Naive thymus-derived CD4-positive, alpha-beta T cell (primary cell): ENCODE data around the gene USP25. TPM values are rescaled to one million over a fixed set of nuclear protein-coding genes. Genes with fewer than 3 reads are reported as not detected.

Experiments used
- ATAC-seq: fragments of 150-1000 bp; cut with Tn5 transposase; 2 replicates; pipeline ENCODE4 v1.10.0; 2021; ENCODE audit warnings: mild to moderate bottlenecking, moderate library complexity
- CTCF ChIA-PET: fragments of 350-600 bp; sonication (Branson Sonifier 250); formaldehyde crosslinking; loops from one replicate; lab custom pipeline; 2021; ENCODE audit warnings: antibody characterized with exemption; lab: Charles Lee
- POLR2A ChIA-PET: fragments of 350-600 bp; sonication (Branson Sonifier 250); formaldehyde crosslinking; loops from one replicate; lab custom pipeline; 2021; ENCODE audit warnings: antibody characterized with exemption, inconsistent platforms; lab: Charles Lee
- DNase-seq, 9 donors: peaks; one replicate each; pipeline versions ENCODE4 v3.0.0 to v3.0.0-alpha.2; 2020 to 2022; ENCODE audit warnings: mixed read lengths in 1 of 9
- H3K27ac ChIP-seq: one replicate; pipeline ENCODE4 v1.7.0; 2013; ENCODE audit warnings: mild to moderate bottlenecking, low read depth, low read length, moderate library complexity
- H3K27me3 ChIP-seq, 2 donors: one replicate each; pipeline ENCODE4 v1.7.0; 2013; ENCODE audit warnings: low read length in 2 of 2, mild to moderate bottlenecking in 2 of 2, moderate library complexity in 2 of 2; ENCODE audit not compliant: control insufficient read depth in 2 of 2, insufficient read depth in 2 of 2
- H3K36me3 ChIP-seq, 3 experiments: 1 replicate in 2 of 3; 2 replicates in 1 of 3; pipeline ENCODE4 v1.7.0; 2013; ENCODE audit warnings: low read length in 3 of 3, mild to moderate bottlenecking in 3 of 3, moderate library complexity in 1 of 3; ENCODE audit not compliant: insufficient read depth in 3 of 3, control insufficient read depth in 2 of 3
- H3K4me1 ChIP-seq, 2 donors: one replicate each; pipeline ENCODE4 v1.7.0; 2013; ENCODE audit warnings: low read length in 2 of 2, mild to moderate bottlenecking in 2 of 2, moderate library complexity in 1 of 2; ENCODE audit not compliant: control insufficient read depth in 2 of 2, insufficient read depth in 2 of 2
- H3K4me3 ChIP-seq: 2 replicates; pipeline ENCODE4 v1.7.0; 2013; ENCODE audit warnings: mild to moderate bottlenecking, low read length
- H3K9me3 ChIP-seq, 3 experiments: 1 replicate in 2 of 3; 2 replicates in 1 of 3; pipeline ENCODE4 v1.7.0; 2013; ENCODE audit warnings: low read length in 3 of 3; ENCODE audit not compliant: control insufficient read depth in 2 of 3
- H3K27ac Mint-ChIP-seq, 9 donors: one replicate each; pipeline ENCODE4 v1.8.0; 2020 to 2022; ENCODE audit warnings: mixed read lengths in 9 of 9, mild to moderate bottlenecking in 8 of 9, moderate library complexity in 5 of 9, inconsistent platforms in 2 of 9
- H3K27me3 Mint-ChIP-seq, 5 donors: one replicate each; pipeline ENCODE4 v1.8.0; 2021 to 2022; ENCODE audit warnings: mixed read lengths in 5 of 5, mild to moderate bottlenecking in 1 of 5
- H3K36me3 Mint-ChIP-seq, 5 donors: one replicate each; pipeline ENCODE4 v1.8.0; 2020 to 2022; ENCODE audit warnings: mixed read lengths in 5 of 5, mild to moderate bottlenecking in 3 of 5, inconsistent platforms in 1 of 5
- H3K4me1 Mint-ChIP-seq, 7 donors: one replicate each; pipeline ENCODE4 v1.8.0; 2020 to 2022; ENCODE audit warnings: mixed read lengths in 7 of 7, mild to moderate bottlenecking in 3 of 7, inconsistent platforms in 1 of 7
- H3K4me3 Mint-ChIP-seq, 10 donors: one replicate each; pipeline ENCODE4 v1.8.0; 2020 to 2022; ENCODE audit warnings: mild to moderate bottlenecking in 10 of 10, mixed read lengths in 10 of 10, moderate library complexity in 6 of 10, inconsistent platforms in 2 of 10
- H3K9me3 Mint-ChIP-seq, 11 donors: one replicate each; pipeline ENCODE4 v1.8.0; 2020 to 2022; ENCODE audit warnings: mixed read lengths in 11 of 11, mild to moderate bottlenecking in 4 of 11, inconsistent platforms in 1 of 11, moderate library complexity in 1 of 11
- intact Hi-C, 2 donors: fragments of 100-400 bp; cut with micrococcal nuclease; formaldehyde crosslinking; loops; one replicate each; pipeline ENCODE4 v1.15.1; 2023
- polyA plus RNA-seq, 2 donors: library from polyadenylated mRNA; unstranded; fragments of 300-500 nt; fragmentation: Illumina TruSeq; gene quantifications; one replicate each; pipeline ENCODE4 v1.2.3, GENCODE V29; 2021
- total RNA-seq, 6 experiments: library from RNA in 5 of 6; stranded (reverse) in 5 of 6; gene quantifications; 1 replicate in 5 of 6; 2 replicates in 1 of 6; pipeline ENCODE4 v1.2.3 and lab custom pipeline; 2021 to 2026

USP25 gene
- total and polyA plus RNA-seq, 7 experiments from 2014 or later, result 9.6 to 67.4 (median 52.0) TPM

DNA sequence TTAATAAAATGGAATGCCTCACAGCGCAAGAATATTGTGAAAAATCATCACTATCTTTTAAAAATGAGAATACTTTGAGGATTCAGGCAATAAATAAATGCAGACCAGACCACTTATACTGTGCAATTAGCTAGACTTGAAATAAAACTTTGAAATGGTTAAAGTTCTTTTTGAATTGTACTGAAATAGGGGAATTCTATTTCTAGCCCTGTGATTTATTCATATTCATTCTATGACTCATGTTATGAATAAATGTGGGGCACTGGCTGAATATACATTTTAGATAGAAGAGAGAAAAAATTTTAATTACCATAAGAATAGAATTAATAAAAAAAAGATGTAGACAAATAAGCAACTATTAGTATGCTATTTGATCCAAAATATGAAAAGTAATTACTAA is 16.4 kb upstream of the USP25 start:
- intact Hi-C loops, result no loop called here
- no peaks in the 10 kb centered on the region for H3K4me1 Mint-ChIP-seq
- Histone ChIP-seq H3K4me1 (no peaks in the 10 kb centered on the region), H3K9me3 (no peaks in the 10 kb centered on the region), H3K27me3 (no peaks in the 10 kb centered on the region), H3K36me3 (no peaks in the 10 kb centered on the region), H3K4me3 (no peak overlapping the region), H3K27ac (no peak overlapping the region)
- no peak overlapping the region for H3K4me3 Mint-ChIP-seq
- peaks cover 0 to 2% (median 0%) of the 10 kb centered on the region in 11 donors for H3K9me3 Mint-ChIP-seq
- H3K36me3 Mint-ChIP-seq, result no peaks in the 10 kb centered on the region
- ATAC-seq, result no peak
- DNase-seq, result no peak
- CTCF ChIA-PET, result no interaction called here
- peaks cover 3 to 12% (median 6%) of the 10 kb centered on the region in 5 donors for H3K27me3 Mint-ChIP-seq
- POLR2A ChIA-PET, result no interaction called here
- H3K27ac Mint-ChIP-seq, result no peak overlapping the region

DNA sequence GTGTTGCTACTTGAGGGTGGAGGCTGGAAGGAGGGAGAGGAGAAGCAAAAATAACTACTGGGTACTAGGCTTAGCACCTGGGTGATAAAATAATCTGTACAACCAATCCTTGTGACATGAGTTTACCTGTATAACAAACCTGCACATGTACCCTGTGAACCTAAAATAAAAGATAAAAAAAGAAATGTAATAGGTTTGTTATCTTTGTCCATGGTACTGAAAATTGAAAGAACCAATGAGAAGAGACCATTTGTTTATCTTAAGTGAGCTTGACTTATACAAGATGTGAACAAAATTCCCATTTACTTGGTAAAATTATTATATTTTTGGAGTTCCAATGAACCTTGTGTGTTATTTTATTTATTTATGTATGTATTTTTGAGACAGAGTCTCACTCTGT is 11.1 kb upstream of the USP25 start:
- H3K36me3 ChIP-seq, result no peaks in the 10 kb centered on the region

DNA sequence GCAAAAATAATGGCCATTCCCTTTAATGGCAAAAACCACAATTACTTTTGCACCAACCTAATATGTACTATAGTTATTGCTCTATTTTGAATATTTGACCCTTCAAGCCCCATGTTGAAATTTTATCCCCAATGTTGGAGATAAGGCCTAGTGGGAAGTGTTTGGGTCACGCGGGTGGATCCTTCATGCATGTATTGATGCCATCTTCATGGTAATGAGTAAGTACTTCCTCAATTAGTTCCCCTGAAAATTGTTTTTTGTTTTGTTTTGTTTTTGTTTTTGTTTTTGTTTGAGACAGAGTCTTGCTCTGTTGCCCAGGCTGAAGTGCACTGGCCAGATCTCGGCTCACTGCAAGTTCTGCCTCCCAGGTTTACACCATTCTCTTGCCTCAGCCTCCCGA is 9.8 kb upstream of the USP25 start:
- Mint-ChIP-seq H3K4me1 (no peaks in the 10 kb centered on the region), H3K27me3 (peaks cover 0 to 9% (median 0%) of the 10 kb centered on the region in 5 donors), H3K4me3 (no peak overlapping the region), H3K27ac (no peak overlapping the region), H3K9me3 (peaks cover 0 to 16% (median 5%) of the 10 kb centered on the region in 11 donors), H3K36me3 (peaks cover 0 to 8% (median 0%) of the 10 kb centered on the region in 5 donors)
- no peaks in the 10 kb centered on the region for H3K27me3 ChIP-seq
- intact Hi-C loops, result no loop called here
- H3K4me3 ChIP-seq, result no peak overlapping the region
- ChIA-PET POLR2A (no interaction called here), CTCF (no interaction called here)
- DNase-seq (no peak), ATAC-seq (no peak)
- H3K27ac ChIP-seq, result no peak overlapping the region
- peaks cover 0 to 5% (median 0%) of the 10 kb centered on the region in 3 experiments for H3K9me3 ChIP-seq
- no peaks in the 10 kb centered on the region for H3K4me1 ChIP-seq
- no peaks in the 10 kb centered on the region for H3K36me3 ChIP-seq

More for the DNA sequence above, 11.1 kb upstream of the USP25 start:
- Histone ChIP-seq H3K4me3 (no peak overlapping the region), H3K4me1 (no peaks in the 10 kb centered on the region), H3K27ac (no peak overlapping the region), H3K27me3 (no peaks in the 10 kb centered on the region), H3K9me3 (peaks cover 0 to 5% (median 0%) of the 10 kb centered on the region in 3 experiments)
- ATAC-seq (no peak), DNase-seq (no peak)
- Mint-ChIP-seq H3K4me1 (no peaks in the 10 kb centered on the region), H3K36me3 (peaks cover 0 to 8% (median 0%) of the 10 kb centered on the region in 5 donors), H3K27ac (no peak overlapping the region), H3K27me3 (peaks cover 0 to 4% (median 0%) of the 10 kb centered on the region in 5 donors), H3K4me3 (no peak overlapping the region), H3K9me3 (peaks cover 0 to 16% (median 5%) of the 10 kb centered on the region in 11 donors)
- CTCF ChIA-PET, result interaction anchor here (0.7 kb wide), 1 partner anchor 136 kb away, joined by 3 read pairs; no protein-coding TSS in a partner anchor
- POLR2A ChIA-PET, result no interaction called here
- intact Hi-C loops, result no loop called here

- intact Hi-C loops, result no loop called here
- H3K4me1 Mint-ChIP-seq, result no peaks in the 10 kb centered on the region
- H3K36me3 ChIP-seq, result no peaks in the 10 kb centered on the region
- no peak overlapping the region for H3K4me3 ChIP-seq
- DNase-seq (no peak), ATAC-seq (no peak)
- H3K9me3 ChIP-seq, result peaks cover 0 to 5% (median 0%) of the 10 kb centered on the region in 3 experiments
- no peaks in the 10 kb centered on the region for H3K4me1 ChIP-seq
- H3K27ac Mint-ChIP-seq, result no peak overlapping the region
- no peak overlapping the region for H3K27ac ChIP-seq
- ChIA-PET CTCF (interaction anchor here (0.5 kb wide), 1 partner anchor 14 kb away, joined by 3 read pairs; no protein-coding TSS in a partner anchor), POLR2A (no interaction called here)
- no peaks in the 10 kb centered on the region for H3K27me3 ChIP-seq
- H3K36me3 Mint-ChIP-seq, result peaks cover 0 to 8% (median 0%) of the 10 kb centered on the region in 5 donors
- peaks cover 0 to 16% (median 5%) of the 10 kb centered on the region in 11 donors for H3K9me3 Mint-ChIP-seq
- peaks cover 0 to 25% (median 0%) of the 10 kb centered on the region in 5 donors for H3K27me3 Mint-ChIP-seq
- H3K4me3 Mint-ChIP-seq, result no peak overlapping the region
These were observed 7.0 kb upstream of the USP25 start for GRCh38 chr21:15722591-15723324.

DNA sequence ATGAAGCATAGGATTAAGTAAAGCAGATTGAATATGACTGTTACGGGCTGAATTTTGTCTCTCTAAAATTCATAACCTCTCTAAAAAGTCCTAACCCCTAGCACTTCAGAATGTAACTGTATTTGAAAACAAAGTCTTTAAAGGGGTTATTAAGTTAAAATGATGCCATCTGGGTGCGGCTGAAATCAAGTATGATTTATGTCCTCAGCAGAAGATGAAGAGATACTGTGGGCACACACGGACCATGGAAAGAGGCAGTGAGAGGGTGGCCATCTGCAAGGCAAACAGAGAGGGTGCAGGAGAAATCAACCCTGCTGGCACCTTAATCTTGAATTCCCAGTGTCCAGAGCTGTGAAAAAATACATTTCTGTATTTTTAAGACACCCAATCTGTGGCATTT is 3.8 kb upstream of the USP25 start:
- H3K4me1 Mint-ChIP-seq, result peaks cover 0 to 9% (median 5%) of the 10 kb centered on the region in 7 donors
- DNase-seq (no peak), ATAC-seq (no peak)
- intact Hi-C loops, result no loop called here
- peaks cover 0 to 8% (median 0%) of the 10 kb centered on the region in 5 donors for H3K36me3 Mint-ChIP-seq
- H3K9me3 Mint-ChIP-seq, result peaks cover 0 to 10% (median 5%) of the 10 kb centered on the region in 11 donors
- peaks cover 0 to 5% (median 0%) of the 10 kb centered on the region in 3 experiments for H3K9me3 ChIP-seq
- H3K27me3 ChIP-seq, result no peaks in the 10 kb centered on the region
- H3K27ac ChIP-seq, result no peak overlapping the region
- no peaks in the 10 kb centered on the region for H3K36me3 ChIP-seq
- H3K4me1 ChIP-seq, result no peaks in the 10 kb centered on the region
- H3K27ac Mint-ChIP-seq, result no peak overlapping the region
- no peak overlapping the region for H3K4me3 ChIP-seq
- no peak overlapping the region for H3K4me3 Mint-ChIP-seq
- peaks cover 0 to 39% (median 0%) of the 10 kb centered on the region in 5 donors for H3K27me3 Mint-ChIP-seq
- CTCF ChIA-PET, result no interaction called here
- POLR2A ChIA-PET, result no interaction called here

- peaks cover 0 to 3% (median 0%) of the 10 kb centered on the region in 5 donors for H3K36me3 Mint-ChIP-seq
- peaks cover 0 to 29% (median 19%) of the 10 kb centered on the region in 7 donors for H3K4me1 Mint-ChIP-seq
- no peak overlapping the region for H3K4me3 Mint-ChIP-seq
- ATAC-seq, result no peak
- Histone ChIP-seq H3K27me3 (no peaks in the 10 kb centered on the region), H3K9me3 (no peaks in the 10 kb centered on the region), H3K4me1 (peaks cover 9 to 12% of the 10 kb centered on the region in 2 donors), H3K27ac (no peak overlapping the region), H3K36me3 (no peaks in the 10 kb centered on the region), H3K4me3 (no peak overlapping the region)
- H3K9me3 Mint-ChIP-seq, result peaks cover 0 to 4% (median 0%) of the 10 kb centered on the region in 11 donors
- no peak for DNase-seq
- H3K27me3 Mint-ChIP-seq, result peaks cover 0 to 39% (median 0%) of the 10 kb centered on the region in 5 donors
- POLR2A ChIA-PET, result no interaction called here
- H3K27ac Mint-ChIP-seq, result no peak overlapping the region
- intact Hi-C loops, result loop anchor here in 1 of 2 donors (2.0 kb wide), 2 partner anchors 663 to 1511 kb away; partner anchors contain the start of genes NRIP1 and RBM11
- CTCF ChIA-PET, result interaction anchor here (0.6 to 1.0 kb wide), 3 partner anchors 35 to 652 kb away, joined by 3 read pairs; no protein-coding TSS in a partner anchor
These were observed 1.7 kb upstream of the USP25 start for GRCh38 chr21:15728046-15728445.
